ENCODE results near the gene PAPPA2. TPM values are rescaled to one million over a fixed set of nuclear protein-coding genes. Genes with fewer than 3 reads are reported as not detected.

The PAPPA2 gene
- total RNA-seq, 3 donors from 2014 or later (not counting 1 experiment from before 2014, with no cell fraction given), result 0.48 TPM; not detected in 2

- DNase-seq (no peak), ATAC-seq (no peak)
- TF ChIP-seq, protein P1, sequence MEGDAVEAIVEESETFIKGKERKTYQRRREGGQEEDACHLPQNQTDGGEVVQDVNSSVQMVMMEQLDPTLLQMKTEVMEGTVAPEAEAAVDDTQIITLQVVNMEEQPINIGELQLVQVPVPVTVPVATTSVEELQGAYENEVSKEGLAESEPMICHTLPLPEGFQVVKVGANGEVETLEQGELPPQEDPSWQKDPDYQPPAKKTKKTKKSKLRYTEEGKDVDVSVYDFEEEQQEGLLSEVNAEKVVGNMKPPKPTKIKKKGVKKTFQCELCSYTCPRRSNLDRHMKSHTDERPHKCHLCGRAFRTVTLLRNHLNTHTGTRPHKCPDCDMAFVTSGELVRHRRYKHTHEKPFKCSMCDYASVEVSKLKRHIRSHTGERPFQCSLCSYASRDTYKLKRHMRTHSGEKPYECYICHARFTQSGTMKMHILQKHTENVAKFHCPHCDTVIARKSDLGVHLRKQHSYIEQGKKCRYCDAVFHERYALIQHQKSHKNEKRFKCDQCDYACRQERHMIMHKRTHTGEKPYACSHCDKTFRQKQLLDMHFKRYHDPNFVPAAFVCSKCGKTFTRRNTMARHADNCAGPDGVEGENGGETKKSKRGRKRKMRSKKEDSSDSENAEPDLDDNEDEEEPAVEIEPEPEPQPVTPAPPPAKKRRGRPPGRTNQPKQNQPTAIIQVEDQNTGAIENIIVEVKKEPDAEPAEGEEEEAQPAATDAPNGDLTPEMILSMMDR (IDR thresholded peaks at IDR 0.05), result no peak
- Histone ChIP-seq H3K4me1 (ENCODE audit: control insufficient read depth, insufficient read depth, low read length) (no peaks in the 10 kb centered on the region), H3K36me3 (ENCODE audit: control insufficient read depth, insufficient read depth, low read length) (no peaks in the 10 kb centered on the region), H3K27me3 (ENCODE audit: control insufficient read depth, insufficient read depth, low read length) (no peaks in the 10 kb centered on the region), H3K9me3 (ENCODE audit: control insufficient read depth, insufficient read depth, low read length) (no peaks in the 10 kb centered on the region), H3K4me3 (ENCODE audit: low read length) (no peak overlapping the region), H3K27ac (ENCODE audit: low read length) (no peak overlapping the region)
- 82% methylated on average over 3 of the region's 3 CpGs for WGBS (ENCODE audit: insufficient coverage)
- H3K4me1 Mint-ChIP-seq, result no peaks in the 10 kb centered on the region
- no peaks in the 10 kb centered on the region for H3K36me3 Mint-ChIP-seq
- peaks cover 0 to 2% of the 10 kb centered on the region in 2 donors for H3K9me3 Mint-ChIP-seq
- H3K4me3 Mint-ChIP-seq, result no peak overlapping the region
- H3K27me3 Mint-ChIP-seq (ENCODE audit: low read depth in 2 of 2), result no peaks in the 10 kb centered on the region
- H3K27ac Mint-ChIP-seq, result no peak overlapping the region
- intact Hi-C loops (cut with micrococcal nuclease), result no loop called here
Observed at GRCh38 chr1:176702901-176703300, 239.9 kb downstream of the PAPPA2 start.

GRCh38 chr1:176705585-176705984 is 242.6 kb downstream of the PAPPA2 start:
- Histone ChIP-seq H3K4me1 (ENCODE audit: control insufficient read depth, insufficient read depth, low read length) (no peaks in the 10 kb centered on the region), H3K9me3 (ENCODE audit: control insufficient read depth, insufficient read depth, low read length) (no peaks in the 10 kb centered on the region), H3K4me3 (ENCODE audit: low read length) (no peak overlapping the region), H3K36me3 (ENCODE audit: control insufficient read depth, insufficient read depth, low read length) (no peaks in the 10 kb centered on the region), H3K27me3 (ENCODE audit: control insufficient read depth, insufficient read depth, low read length) (no peaks in the 10 kb centered on the region), H3K27ac (ENCODE audit: low read length) (no peak overlapping the region)
- no peak overlapping the region for H3K4me3 Mint-ChIP-seq
- no peaks in the 10 kb centered on the region for H3K36me3 Mint-ChIP-seq
- H3K9me3 Mint-ChIP-seq, result peaks cover 3 to 4% of the 10 kb centered on the region in 2 donors
- TF ChIP-seq, protein P1 (IDR thresholded peaks at IDR 0.05), result no peak
- no peaks in the 10 kb centered on the region for H3K4me1 Mint-ChIP-seq
- no peak for DNase-seq
- ATAC-seq, result no peak
- intact Hi-C loops (cut with micrococcal nuclease), result no loop called here
- no peaks in the 10 kb centered on the region for H3K27me3 Mint-ChIP-seq (ENCODE audit: low read depth in 2 of 2)
- no CpG with 5 or more reads among the region's 1 CpG for WGBS (ENCODE audit: insufficient coverage)
- H3K27ac Mint-ChIP-seq, result no peak overlapping the region

DNA sequence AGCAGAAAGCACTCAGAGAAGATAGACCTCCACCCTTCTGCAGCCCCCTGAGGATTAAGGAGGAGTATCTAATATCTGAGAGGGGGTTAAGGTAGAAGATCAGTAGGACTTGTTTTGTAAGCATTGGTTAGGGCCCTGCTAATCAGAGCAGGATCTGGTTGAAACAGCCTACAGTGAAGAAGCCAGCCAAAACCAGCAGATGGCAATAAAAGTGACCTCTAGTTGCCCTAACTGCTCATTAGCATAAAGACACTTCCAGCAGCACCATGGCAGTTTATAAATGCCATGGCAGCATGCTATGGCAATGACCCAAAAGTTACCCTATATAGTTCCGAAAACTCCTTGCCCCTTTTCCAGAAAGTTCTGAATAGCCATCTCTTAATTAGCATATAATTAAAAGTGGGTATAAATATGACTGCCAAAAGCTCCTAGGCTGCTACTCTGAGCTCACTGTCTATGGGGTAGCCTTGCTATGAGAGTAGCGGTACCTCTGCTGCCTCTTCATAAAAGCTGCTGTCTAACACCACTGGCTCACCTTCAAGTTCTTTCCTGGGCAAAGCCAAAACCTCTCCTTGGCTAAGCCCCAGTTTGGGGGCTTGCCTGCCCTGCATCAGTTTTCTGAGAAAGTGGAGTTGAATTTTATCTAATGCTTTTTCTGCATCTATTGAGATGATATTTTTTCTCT is 254.2 kb downstream of the PAPPA2 start:
- H3K27me3 ChIP-seq (ENCODE audit: control insufficient read depth, insufficient read depth, low read length), result no peaks in the 10 kb centered on the region
- H3K27ac Mint-ChIP-seq, result no peak overlapping the region
- no peaks in the 10 kb centered on the region for H3K36me3 Mint-ChIP-seq
- H3K27me3 Mint-ChIP-seq (ENCODE audit: low read depth in 2 of 2), result peaks cover 0 to 4% of the 10 kb centered on the region in 2 donors
- ATAC-seq (no peak), DNase-seq (no peak)
- H3K4me3 ChIP-seq (ENCODE audit: low read length), result no peak overlapping the region
- TF ChIP-seq, protein P1 (IDR thresholded peaks at IDR 0.05), result no peak
- intact Hi-C loops (cut with micrococcal nuclease), result no loop called here
- H3K36me3 ChIP-seq (ENCODE audit: control insufficient read depth, insufficient read depth, low read length), result no peaks in the 10 kb centered on the region
- H3K27ac ChIP-seq (ENCODE audit: low read length), result no peak overlapping the region
- H3K4me1 ChIP-seq (ENCODE audit: control insufficient read depth, insufficient read depth, low read length), result no peaks in the 10 kb centered on the region
- no peaks in the 10 kb centered on the region for H3K9me3 ChIP-seq (ENCODE audit: control insufficient read depth, insufficient read depth, low read length)
- no peak overlapping the region for H3K4me3 Mint-ChIP-seq
- WGBS (ENCODE audit: insufficient coverage), result 87% methylated on average over 2 of the region's 2 CpGs
- no peaks in the 10 kb centered on the region for H3K4me1 Mint-ChIP-seq
- peaks cover 0 to 6% of the 10 kb centered on the region in 2 donors for H3K9me3 Mint-ChIP-seq

DNA sequence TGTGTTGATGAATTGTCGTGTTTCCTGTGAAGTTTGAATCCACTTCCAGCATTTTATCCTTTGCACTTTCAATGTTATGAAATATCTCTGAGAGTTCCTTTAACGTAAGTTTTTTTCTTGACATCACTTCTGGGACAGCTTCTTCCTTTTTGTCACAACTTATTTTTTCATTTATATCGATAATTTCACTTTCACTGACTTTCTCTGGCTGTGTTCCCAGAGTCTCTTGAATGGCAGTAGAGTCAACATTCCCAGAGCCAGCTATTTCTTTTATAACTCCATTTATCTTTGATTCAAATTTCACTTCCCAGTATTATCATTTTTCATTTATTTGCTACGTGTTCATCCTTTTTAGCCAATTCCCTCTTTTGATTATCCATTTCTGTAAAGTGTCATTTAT is 256.5 kb downstream of the PAPPA2 start:
- peaks cover 0 to 4% of the 10 kb centered on the region in 2 donors for H3K27me3 Mint-ChIP-seq (ENCODE audit: low read depth in 2 of 2)
- no peak overlapping the region for H3K4me3 Mint-ChIP-seq
- ATAC-seq, result no peak
- H3K27ac ChIP-seq (ENCODE audit: low read length), result no peak overlapping the region
- no peaks in the 10 kb centered on the region for H3K4me1 ChIP-seq (ENCODE audit: control insufficient read depth, insufficient read depth, low read length)
- WGBS (ENCODE audit: insufficient coverage), result 57% methylated on average over 4 of the region's 4 CpGs
- no peak overlapping the region for H3K4me3 ChIP-seq (ENCODE audit: low read length)
- no peaks in the 10 kb centered on the region for H3K36me3 ChIP-seq (ENCODE audit: control insufficient read depth, insufficient read depth, low read length)
- peaks cover 0 to 5% of the 10 kb centered on the region in 2 donors for H3K9me3 Mint-ChIP-seq
- DNase-seq, result no peak
- no peaks in the 10 kb centered on the region for H3K9me3 ChIP-seq (ENCODE audit: control insufficient read depth, insufficient read depth, low read length)
- intact Hi-C loops (cut with micrococcal nuclease), result no loop called here
- no peaks in the 10 kb centered on the region for H3K36me3 Mint-ChIP-seq
- H3K27me3 ChIP-seq (ENCODE audit: control insufficient read depth, insufficient read depth, low read length), result no peaks in the 10 kb centered on the region
- no peaks in the 10 kb centered on the region for H3K4me1 Mint-ChIP-seq
- TF ChIP-seq, protein P1 (IDR thresholded peaks at IDR 0.05), result no peak
- H3K27ac Mint-ChIP-seq, result no peak overlapping the region

Data from natural killer cell (primary cell).